ENCODE data around the gene MMP23B. TPM values are rescaled to one million over a fixed set of nuclear protein-coding genes. Genes with fewer than 3 reads are reported as not detected.
"Not testable (repeated sequence)": the region's sequence is repeated elsewhere in the genome, so short reads cannot be mapped to it uniquely, and the experiment has no call there.

The MMP23B gene
- total and polyA plus RNA-seq, 2 donors from 2014 or later, result 4.0 to 7.1 TPM

GRCh38 chr1:1594602-1595260 is 37.2 kb upstream of the MMP23B start:
- H3K4me3 ChIP-seq (ENCODE audit: low read length in 3 of 3), result no peak overlapping the region
- no peaks in the 10 kb centered on the region for H3K36me3 ChIP-seq (ENCODE audit: control insufficient read depth in 2 of 3, insufficient read depth in 3 of 3, low read length in 3 of 3)
- no peaks in the 10 kb centered on the region for H3K9me3 ChIP-seq (ENCODE audit: control insufficient read depth in 2 of 3, insufficient read depth in 1 of 3, low read length in 3 of 3)
- TF ChIP-seq CTCF (IDR thresholded peaks at IDR 0.05; ENCODE audit: borderline replicate concordance, extremely low read depth, insufficient read depth), result no peak
- intact Hi-C loops (cut with DNase I), result no loop called here
- H3K27me3 ChIP-seq (ENCODE audit: control insufficient read depth, insufficient read depth, low read length), result peaks cover 8% of the 10 kb centered on the region
- no peak for FAIRE-seq
- H3K4me1 ChIP-seq (ENCODE audit: control insufficient read depth in 2 of 3, insufficient read depth in 2 of 3, low read depth in 1 of 3, low read length in 3 of 3), result peaks cover 0 to 13% (median 0%) of the 10 kb centered on the region in 3 donors
- DNase-seq, result peak in 1 of 5 donors; percentile 28
- no peak overlapping the region for H3K9ac ChIP-seq (ENCODE audit: low read length in 3 of 3)
- H3K27ac ChIP-seq (ENCODE audit: low read depth in 2 of 2, low read length in 2 of 2), result no peak overlapping the region

- intact Hi-C loops (cut with DNase I); FAIRE-seq; H3K27me3 ChIP-seq (ENCODE audit: control insufficient read depth, insufficient read depth, low read length); H3K9me3 ChIP-seq (ENCODE audit: control insufficient read depth in 2 of 3, insufficient read depth in 1 of 3, low read length in 3 of 3); H3K36me3 ChIP-seq (ENCODE audit: control insufficient read depth in 2 of 3, insufficient read depth in 3 of 3, low read length in 3 of 3); H3K9ac ChIP-seq (ENCODE audit: low read length in 3 of 3); DNase-seq; H3K4me3 ChIP-seq (ENCODE audit: low read length in 3 of 3); H3K27ac ChIP-seq (ENCODE audit: low read depth in 2 of 2, low read length in 2 of 2): not testable (repeated sequence)
- peaks cover 0 to 13% (median 0%) of the 10 kb centered on the region in 3 donors for H3K4me1 ChIP-seq (ENCODE audit: control insufficient read depth in 2 of 3, insufficient read depth in 2 of 3, low read depth in 1 of 3, low read length in 3 of 3)
These were observed 36.6 kb upstream of the MMP23B start for GRCh38 chr1:1595341-1595740.

GRCh38 chr1:1596493-1597274 is 35.3 kb upstream of the MMP23B start:
- Histone ChIP-seq H3K9ac (ENCODE audit: low read length in 3 of 3) (no peak overlapping the region), H3K9me3 (ENCODE audit: control insufficient read depth in 2 of 3, insufficient read depth in 1 of 3, low read length in 3 of 3) (no peaks in the 10 kb centered on the region), H3K4me3 (ENCODE audit: low read length in 3 of 3) (no peak overlapping the region), H3K4me1 (ENCODE audit: control insufficient read depth in 2 of 3, insufficient read depth in 2 of 3, low read depth in 1 of 3, low read length in 3 of 3) (peaks cover 0 to 17% (median 0%) of the 10 kb centered on the region in 3 donors), H3K27me3 (ENCODE audit: control insufficient read depth, insufficient read depth, low read length) (peaks cover 11% of the 10 kb centered on the region), H3K36me3 (ENCODE audit: control insufficient read depth in 2 of 3, insufficient read depth in 3 of 3, low read length in 3 of 3) (no peaks in the 10 kb centered on the region), H3K27ac (ENCODE audit: low read depth in 2 of 2, low read length in 2 of 2) (no peak overlapping the region)
- intact Hi-C loops (cut with DNase I), result no loop called here
- DNase-seq, result no peak
- no peak for FAIRE-seq
- no peak for TF ChIP-seq CTCF (IDR thresholded peaks at IDR 0.05; ENCODE audit: borderline replicate concordance, extremely low read depth, insufficient read depth)

GRCh38 chr1:1597275-1597930 is 34.6 kb upstream of the MMP23B start:
- peak; percentile 27 for TF ChIP-seq CTCF (IDR thresholded peaks at IDR 0.05; ENCODE audit: borderline replicate concordance, extremely low read depth, insufficient read depth)
- Histone ChIP-seq H3K27ac (ENCODE audit: low read depth in 2 of 2, low read length in 2 of 2) (no peak overlapping the region), H3K36me3 (ENCODE audit: control insufficient read depth in 2 of 3, insufficient read depth in 3 of 3, low read length in 3 of 3) (no peaks in the 10 kb centered on the region), H3K27me3 (ENCODE audit: control insufficient read depth, insufficient read depth, low read length) (peaks cover 11% of the 10 kb centered on the region), H3K9ac (ENCODE audit: low read length in 3 of 3) (peak overlapping the region in 1 of 3 donors; percentile 12), H3K4me1 (ENCODE audit: control insufficient read depth in 2 of 3, insufficient read depth in 2 of 3, low read depth in 1 of 3, low read length in 3 of 3) (peaks cover 0 to 17% (median 0%) of the 10 kb centered on the region in 3 donors), H3K4me3 (ENCODE audit: low read length in 3 of 3) (no peak overlapping the region), H3K9me3 (ENCODE audit: control insufficient read depth in 2 of 3, insufficient read depth in 1 of 3, low read length in 3 of 3) (no peaks in the 10 kb centered on the region)
- intact Hi-C loops (cut with DNase I), result no loop called here
- DNase-seq (peak in 3 of 5 donors; percentile 61 to 80 (median 74)), FAIRE-seq (no peak)

Data from kidney (tissue), 14 donors.